ENCODE results near the gene CRK. TPM values are rescaled to one million over a fixed set of nuclear protein-coding genes. Genes with fewer than 3 reads are reported as not detected.

CRK gene
- total RNA-seq, 2 donors from 2014 or later, result 48.3 to 76.0 TPM

GRCh38 chr17:1386265-1386664 lies 69.8 kb downstream of the CRK start:
- H3K4me3 ChIP-seq, result no peak overlapping the region
- no peaks in the 10 kb centered on the region for H3K9me3 ChIP-seq
- H3K27ac ChIP-seq, result peak overlapping the region; percentile 7 to 41
- peaks cover 57 to 94% of the 10 kb centered on the region in 2 donors for H3K4me1 ChIP-seq (ENCODE audit: control insufficient read depth in 1 of 2, low read depth in 2 of 2)
- no peak for ATAC-seq (ENCODE audit: insufficient number of reproducible peaks, low FRiP score, low read depth)
- no peaks in the 10 kb centered on the region for H3K36me3 ChIP-seq
- no peaks in the 10 kb centered on the region for H3K27me3 ChIP-seq (replicated peaks; ENCODE audit: insufficient read depth)
- TF ChIP-seq CTCF (IDR thresholded peaks at IDR 0.05), result no peak
- no peak for DNase-seq (ENCODE audit: low spot score)

GRCh38 chr17:1385861-1386260 lies 70.2 kb downstream of the CRK start:
- no peaks in the 10 kb centered on the region for H3K9me3 ChIP-seq
- no peak for TF ChIP-seq CTCF (IDR thresholded peaks at IDR 0.05)
- H3K4me1 ChIP-seq (ENCODE audit: control insufficient read depth in 1 of 2, low read depth in 2 of 2), result peaks cover 57 to 94% of the 10 kb centered on the region in 2 donors
- H3K4me3 ChIP-seq, result no peak overlapping the region
- no peaks in the 10 kb centered on the region for H3K36me3 ChIP-seq
- ATAC-seq (ENCODE audit: insufficient number of reproducible peaks, low FRiP score, low read depth), result no peak
- no peak for DNase-seq (ENCODE audit: low spot score)
- H3K27me3 ChIP-seq (replicated peaks; ENCODE audit: insufficient read depth), result no peaks in the 10 kb centered on the region
- peak overlapping the region in 1 of 2 donors; percentile 5 for H3K27ac ChIP-seq

GRCh38 chr17:1384905-1385435 lies 71.1 kb downstream of the CRK start:
- TF ChIP-seq CTCF (IDR thresholded peaks at IDR 0.05), result no peak
- Histone ChIP-seq H3K4me3 (no peak overlapping the region), H3K27me3 (replicated peaks; ENCODE audit: insufficient read depth) (no peaks in the 10 kb centered on the region), H3K4me1 (ENCODE audit: control insufficient read depth in 1 of 2, low read depth in 2 of 2) (peaks cover 54 to 94% of the 10 kb centered on the region in 2 donors), H3K27ac (peak overlapping the region; percentile 30 to 39), H3K9me3 (no peaks in the 10 kb centered on the region), H3K36me3 (no peaks in the 10 kb centered on the region)
- ATAC-seq (ENCODE audit: insufficient number of reproducible peaks, low FRiP score, low read depth), result no peak
- DNase-seq (ENCODE audit: low spot score), result no peak

- peaks cover 60 to 96% of the 10 kb centered on the region in 2 donors for H3K4me1 ChIP-seq (ENCODE audit: control insufficient read depth in 1 of 2, low read depth in 2 of 2)
Measured at GRCh38 chr17:1379930-1380313, 76.1 kb downstream of the CRK start.

More at GRCh38 chr17:1379930-1380313, 76.1 kb downstream of the CRK start:
- H3K27ac ChIP-seq, result peak overlapping the region in 1 of 2 donors; percentile 23
- H3K27me3 ChIP-seq (replicated peaks; ENCODE audit: insufficient read depth), result no peaks in the 10 kb centered on the region
- DNase-seq (ENCODE audit: low spot score) (no peak), ATAC-seq (ENCODE audit: insufficient number of reproducible peaks, low FRiP score, low read depth) (no peak)
- TF ChIP-seq CTCF (IDR thresholded peaks at IDR 0.05), result no peak
- no peaks in the 10 kb centered on the region for H3K36me3 ChIP-seq
- H3K9me3 ChIP-seq, result no peaks in the 10 kb centered on the region
- H3K4me3 ChIP-seq, result no peak overlapping the region

Data from thoracic aorta (tissue), 2 donors.